H1 (cell line): ENCODE data around the gene GPR150. TPM values are rescaled to one million over a fixed set of nuclear protein-coding genes. Genes with fewer than 3 reads are reported as not detected.
A peak's percentile ranks its signal among the peaks of the same experiment; 100 is the strongest.

Source experiments
- CTCF ChIA-PET: fragments of 300-600 bp; sonication (Branson Sonifier 250); formaldehyde crosslinking; loops from one replicate; lab custom pipeline; 2021; ENCODE audit not compliant: partially characterized antibody; lab: Charles Lee
- POLR2A ChIA-PET: fragments of 300-600 bp; sonication (Branson Sonifier 250); formaldehyde crosslinking; loops from one replicate; lab custom pipeline; 2021; ENCODE audit warnings: inconsistent platforms; ENCODE audit not compliant: partially characterized antibody; lab: Charles Lee
- DNase-seq, 2 experiments: peaks; one replicate each; pipeline versions ENCODE4 v3.0.0 to v3.0.0-alpha.2; 2010 to 2022; ENCODE audit warnings: low spot score in 2 of 2, low read depth in 1 of 2, mixed read lengths in 1 of 2
- FAIRE-seq: peaks from 2 replicates; lab custom pipeline; 2011; peaks lifted over from hg19 to GRCh38; lab: Jason Lieb, UNC
- H2AFZ ChIP-seq: 2 replicates; pipeline ENCODE4 v1.8.1; 2012; ENCODE audit warnings: low read length, inconsistent platforms
- H2AK5ac ChIP-seq: 2 replicates; pipeline ENCODE4 v1.6.1; 2013; ENCODE audit warnings: low read depth, low read length
- H2BK120ac ChIP-seq: replicated peaks from 2 replicates; pipeline ENCODE3; 2013; ENCODE audit warnings: low read depth, low read length, inconsistent platforms
- H2BK12ac ChIP-seq: 2 replicates; pipeline ENCODE4 v1.6.1; 2013; ENCODE audit warnings: low read depth, low read length
- H2BK15ac ChIP-seq: 2 replicates; pipeline ENCODE4 v1.6.1; 2013; ENCODE audit warnings: low read length
- H2BK20ac ChIP-seq: 2 replicates; pipeline ENCODE4 v1.6.1; 2013; ENCODE audit warnings: low read length
- H2BK5ac ChIP-seq: 2 replicates; pipeline ENCODE4 v1.6.1; 2013; ENCODE audit warnings: low read depth, low read length
- H3K14ac ChIP-seq: 2 replicates; pipeline ENCODE4 v1.6.1; 2013; ENCODE audit warnings: inconsistent platforms; ENCODE audit not compliant: insufficient read length
- H3K18ac ChIP-seq: 2 replicates; pipeline ENCODE4 v1.6.1; 2013; ENCODE audit warnings: low read length; ENCODE audit errors: extremely low read depth
- H3K23ac ChIP-seq: 2 replicates; pipeline ENCODE4 v1.6.1; 2013; ENCODE audit warnings: inconsistent platforms; ENCODE audit not compliant: insufficient read length
- H3K23me2 ChIP-seq: 2 replicates; pipeline ENCODE4 v1.6.1; 2013; ENCODE audit warnings: low read depth, low read length
- H3K27ac ChIP-seq: 2 replicates; pipeline ENCODE4 v1.6.1; 2011; ENCODE audit warnings: low read depth, low read length, inconsistent platforms
- H3K27me3 ChIP-seq, 4 experiments: replicated peaks in 1 of 4; 1 replicate in 1 of 4; 2 replicates in 3 of 4; pipeline versions ENCODE4 v1.6.1 to v1.8.1; 2011 to 2013; ENCODE audit warnings: low read length in 3 of 4, mild to moderate bottlenecking in 3 of 4, inconsistent platforms in 2 of 4, mixed read lengths in 2 of 4, moderate library complexity in 1 of 4; ENCODE audit not compliant: control insufficient read depth in 3 of 4, insufficient read depth in 3 of 4; ENCODE audit errors: extremely low read depth in 1 of 4
- H3K36me3 ChIP-seq, 4 experiments: 2 replicates each; pipeline versions ENCODE4 v1.6.1 to v1.8.1; 2011 to 2013; ENCODE audit warnings: mild to moderate bottlenecking in 4 of 4, low read length in 3 of 4, moderate library complexity in 2 of 4, control low read depth in 1 of 4, inconsistent platforms in 1 of 4; ENCODE audit not compliant: insufficient read depth in 4 of 4, control insufficient read depth in 2 of 4
- H3K4ac ChIP-seq: replicated peaks from 2 replicates; pipeline ENCODE3; 2013; ENCODE audit warnings: low read length, low read depth, mixed read lengths, inconsistent platforms; ENCODE audit not compliant: insufficient read length
- H3K4me1 ChIP-seq, 4 experiments: replicated peaks in 1 of 4; 1 replicate in 1 of 4; 2 replicates in 3 of 4; pipeline versions ENCODE4 v1.6.1 to v1.8.1; 2011 to 2013; ENCODE audit warnings: low read length in 3 of 4, inconsistent platforms in 2 of 4, mixed read lengths in 1 of 4; ENCODE audit not compliant: insufficient read depth in 4 of 4, control insufficient read depth in 3 of 4
- H3K4me2 ChIP-seq, 2 experiments: 2 replicates each; pipeline versions ENCODE4 v1.6.1 to v1.8.1; 2011 to 2013; ENCODE audit warnings: low read depth in 2 of 2, low read length in 2 of 2, control low read depth in 1 of 2, inconsistent platforms in 1 of 2, mild to moderate bottlenecking in 1 of 2; ENCODE audit not compliant: insufficient read depth in 1 of 2
- H3K4me3 ChIP-seq, 4 experiments: fragments of 200-600, 300-600 bp in 1 of 4; sonication (generic), shearing (Covaris generic), sonication (Bioruptor Twin) in 1 of 4; 2 replicates each; pipeline versions ENCODE4 v1.5.1 to v1.8.1; 2011 to 2016; ENCODE audit warnings: low read length in 4 of 4, low read depth in 3 of 4, control low read depth in 2 of 4, inconsistent platforms in 2 of 4, mild to moderate bottlenecking in 2 of 4, mixed read lengths in 1 of 4, moderate library complexity in 1 of 4; ENCODE audit not compliant: insufficient read depth in 2 of 4; ENCODE audit errors: extremely low read depth in 1 of 4
- H3K56ac ChIP-seq: replicated peaks from 2 replicates; pipeline ENCODE3; 2013; ENCODE audit warnings: low read depth, mild to moderate bottlenecking, mixed read lengths, low read length, inconsistent platforms; ENCODE audit not compliant: insufficient read length
- H3K79me1 ChIP-seq: 2 replicates; pipeline ENCODE4 v1.6.1; 2013; ENCODE audit warnings: low read depth, low read length, control low read depth
- H3K79me2 ChIP-seq, 2 experiments: 2 replicates each; pipeline versions ENCODE4 v1.6.1 to v1.8.1; 2012 to 2013; ENCODE audit warnings: low read length in 2 of 2, mild to moderate bottlenecking in 2 of 2, inconsistent platforms in 1 of 2; ENCODE audit not compliant: insufficient read depth in 2 of 2, control insufficient read depth in 1 of 2
- H3K9ac ChIP-seq, 4 experiments: replicated peaks in 1 of 4; 1 replicate in 1 of 4; 2 replicates in 3 of 4; pipeline versions ENCODE4 v1.6.1 to v1.8.1; 2011 to 2013; ENCODE audit warnings: low read depth in 3 of 4, low read length in 3 of 4, control low read depth in 2 of 4, mild to moderate bottlenecking in 2 of 4, moderate library complexity in 2 of 4, inconsistent platforms in 1 of 4; ENCODE audit errors: extremely low read depth in 1 of 4
- H3K9me3 ChIP-seq, 2 experiments: 2 replicates each; pipeline versions ENCODE4 v1.6.1 to v1.8.1; 2012 to 2013; ENCODE audit warnings: mild to moderate bottlenecking in 2 of 2, moderate library complexity in 2 of 2, control low read depth in 1 of 2, inconsistent platforms in 1 of 2, low read depth in 1 of 2, low read length in 1 of 2, mixed read lengths in 1 of 2; ENCODE audit not compliant: insufficient read depth in 2 of 2
- H4K20me1 ChIP-seq, 2 experiments: replicated peaks in 1 of 2; 2 replicates each; pipeline versions ENCODE3 to v1.8.1; 2011 to 2013; ENCODE audit warnings: inconsistent platforms in 2 of 2, low read length in 2 of 2, mild to moderate bottlenecking in 1 of 2; ENCODE audit not compliant: insufficient read depth in 2 of 2, control insufficient read depth in 1 of 2
- H4K5ac ChIP-seq: 2 replicates; pipeline ENCODE4 v1.6.1; 2013; ENCODE audit warnings: low read length, low read depth, mixed read lengths, inconsistent platforms; ENCODE audit not compliant: insufficient read length
- H4K8ac ChIP-seq: 2 replicates; pipeline ENCODE4 v1.8.0; 2013; ENCODE audit warnings: mild to moderate bottlenecking, moderate library complexity, low read length, inconsistent platforms; ENCODE audit not compliant: insufficient read depth; ENCODE audit errors: extremely low read depth
- H4K91ac ChIP-seq: replicated peaks from 2 replicates; pipeline ENCODE3; 2013; ENCODE audit warnings: low read length, mixed read lengths, inconsistent platforms; ENCODE audit not compliant: insufficient read length
- CREB1 ChIP-seq: IDR thresholded peaks from 2 replicates; pipeline ENCODE4 v1.6.1; 2012; ENCODE audit warnings: inconsistent platforms
- HDAC2 ChIP-seq, 2 experiments: fragments of 300-600 bp in 1 of 2; sonication (generic) in 1 of 2; IDR thresholded peaks; 2 replicates each; pipeline ENCODE4 v1.6.1; 2011 to 2012; ENCODE audit warnings: low read depth in 2 of 2, low read length in 2 of 2, mild to moderate bottlenecking in 2 of 2, moderate library complexity in 2 of 2, borderline replicate concordance in 1 of 2, inconsistent platforms in 1 of 2
- NRF1 ChIP-seq: IDR thresholded peaks from 2 replicates; pipeline ENCODE4 v1.6.1; 2011; ENCODE audit warnings: mild to moderate bottlenecking, low read depth, low read length, improper control_type of control experiment
- POLR2AphosphoS5 ChIP-seq: IDR thresholded peaks from 2 replicates; pipeline ENCODE4 v1.6.1; 2011; ENCODE audit warnings: low read depth, low read length
- RBBP5 ChIP-seq: IDR thresholded peaks from 2 replicates; pipeline ENCODE4 v1.7.1; 2012; ENCODE audit warnings: low read depth, mild to moderate bottlenecking, inconsistent platforms, low read length, moderate library complexity, borderline replicate concordance
- RNF2 ChIP-seq: fragments of 200-900, 300-1000 bp; sonication (generic); IDR thresholded peaks from 2 replicates; pipeline ENCODE4 v1.7.1; 2016; ENCODE audit warnings: borderline replicate concordance, low read depth, mild to moderate bottlenecking, antibody characterized with exemption, low read length; ENCODE audit not compliant: poor library complexity, severe bottlenecking; ENCODE audit errors: missing control alignments
- SIN3A ChIP-seq, 2 experiments: IDR thresholded peaks in 1 of 2; conservative IDR thresholded peaks in 1 of 2; 2 replicates each; pipeline ENCODE4 v1.6.1; 2011 to 2012; ENCODE audit warnings: low read length in 2 of 2, improper control_type of control experiment in 1 of 2, low read depth in 1 of 2, mild to moderate bottlenecking in 1 of 2
- SIX5 ChIP-seq: IDR thresholded peaks from 2 replicates; pipeline ENCODE4 v1.6.1; 2011; ENCODE audit warnings: mild to moderate bottlenecking, low read depth, low read length
- TAF1 ChIP-seq: IDR thresholded peaks from 2 replicates; pipeline ENCODE4 v1.6.1; 2011; ENCODE audit warnings: mild to moderate bottlenecking, low read depth, low read length
- WGBS, 2 experiments: shearing (Covaris generic) in 1 of 2; methylation state at CpG; one replicate each; pipeline versions ENCODE4 v1.1.6 to v1.1.7; 2013 to 2015; ENCODE audit warnings: low lambda C conversion rate in 2 of 2, mixed read lengths in 2 of 2, inconsistent platforms in 1 of 2, low coverage in 1 of 2, missing lambda C conversion rate in 1 of 2; ENCODE audit not compliant: insufficient replicate concordance in 2 of 2, insufficient coverage in 1 of 2, insufficient read length in 1 of 2; ENCODE audit errors: extremely low coverage in 1 of 2, missing lambda C conversion rate in 1 of 2; 5-methylcytosine and 5-hydroxymethylcytosine counted together
- polyA plus RNA-seq, 7 experiments: library from polyadenylated mRNA; depleted of rRNA in 3 of 7; stranded (reverse) in 5 of 7; unstranded in 2 of 7; fragments of >200 nt in 5 of 7; fragments of 200-250 nt in 2 of 7; gene quantifications; 1 replicate in 5 of 7; 2 replicates in 1 of 7; 4 replicates in 1 of 7; pipeline versions ENCODE4 v1.2.1 to v1.2.3, GENCODE V29; 2011 to 2013; ENCODE audit warnings: missing spikeins in 2 of 7, mixed read lengths in 2 of 7
- total RNA-seq: library from RNA; stranded (reverse); fragmentation: NEBNext Ultra II Directional; extraction: Animal tissue kit (Norgen Biotek cat#: 25700); gene quantifications from 2 replicates; pipeline ENCODE4 v1.2.1, GENCODE V29; 2021

Gene GPR150
- total and polyA plus RNA-seq, 2 of the 8 experiments (the other 6 are each of a cell fraction or from before 2014, with no cell fraction given) = 0.14 TPM; not detected in 1

GRCh38 chr5:95646569-95647431, 26.9 kb downstream of the GPR150 start, which contains the start of gene RFESD:
TSS of gene RFESD (plus strand) at chr5:95646777. CDS start at chr5:95652272, 5,495 bp downstream.
- Histone ChIP-seq H2BK20ac (no peak within 1 kb of the TSS), H3K14ac (no peak within 1 kb of the TSS), H4K91ac (no peak within 1 kb of the TSS), H3K23ac (no peak within 1 kb of the TSS), H2AFZ (peak within 1 kb of the TSS; percentile 89), H3K79me2 (no peaks in the 10 kb centered on the region), H3K9ac (peak within 1 kb of the TSS in 3 of 4 experiments; percentile 53 to 63 (median 58); a peak in 6 of 7 replicates), H3K9me3 (no peaks in the 10 kb centered on the region), H3K79me1 (no peaks in the 10 kb centered on the region), H3K4me1 (peaks cover 0 to 6% (median 3%) of the 10 kb centered on the region in 4 experiments; a peak in 2 of 7 replicates), H3K27ac (peak within 1 kb of the TSS; percentile 20; the same call in 1 of the 2 replicates), H2BK120ac (no peak within 1 kb of the TSS), H4K5ac (peak within 1 kb of the TSS; percentile 39), H2BK5ac (0 out of 2 replicates have a peak within 1 kb of the TSS, but pooled peaks have one; percentile 15), H3K27me3 (no peaks in the 10 kb centered on the region), H4K8ac (peak within 1 kb of the TSS; percentile 45; the same call in 1 of the 2 replicates), H3K4me2 (peak within 1 kb of the TSS; percentile 65 to 90), H4K20me1 (no peaks in the 10 kb centered on the region), H3K18ac (no peak within 1 kb of the TSS), H3K4me3 (peak within 1 kb of the TSS; percentile 47 to 63 (median 56)), H3K4ac (no peak within 1 kb of the TSS), H2BK12ac (no peak within 1 kb of the TSS), H2AK5ac (no peak within 1 kb of the TSS), H3K56ac (no peak within 1 kb of the TSS), H2BK15ac (no peak within 1 kb of the TSS), H3K36me3 (no peaks in the 10 kb centered on the region), H3K23me2 (peaks cover 7% of the 10 kb centered on the region)
- POLR2A ChIA-PET = interaction anchor here (0.6 to 2.0 kb wide), 4 partner anchors 65 to 171 kb away, joined by 3 to 10 read pairs (median 5); partner anchors contain the start of genes ARSK, RHOBTB3 and SKIC3
- CTCF ChIA-PET = interaction anchor here (0.6 to 6.4 kb wide), 19 partner anchors 11 to 263 kb away, joined by 3 to 42 read pairs (median 4); partner anchors contain the start of genes GLRX and RHOBTB3
- 8% methylated on average over 42 of the region's 60 CpGs; no CpG with 5 or more reads in 1 of the 2 experiments for WGBS, 2 experiments
- FAIRE-seq = peak; percentile 75
- peak; percentile 92 to 97 for DNase-seq
- TF ChIP-seq POLR2AphosphoS5 (peak; percentile 50), RNF2 (no peak), NRF1 (no peak), RBBP5 (0 out of 2 replicates have a peak, but pooled peaks have one; percentile 43), HDAC2 (IDR thresholded peaks at IDR 0.05; ENCODE audit: borderline replicate concordance in 1 of 2, low read depth in 2 of 2, low read length in 2 of 2) (peak; percentile 2 to 83; a peak in 1 of 4 replicates), CREB1 (peak; percentile 82), TAF1 (peak; percentile 82), SIX5 (no peak), SIN3A (conservative IDR thresholded peaks at IDR 0.05 in 1 of 2, IDR thresholded peaks at IDR 0.05 in 1 of 2; ENCODE audit: low read depth in 1 of 2, low read length in 2 of 2) (0 out of 4 replicates have a peak, but pooled peaks of 1 of the 2 experiments have one; percentile 64)
